Liver (tissue), 9 donors: Measurements from ENCODE around the gene CCNY. TPM values are rescaled to one million over a fixed set of nuclear protein-coding genes. Genes with fewer than 3 reads are reported as not detected.

Source experiments
- DNase-seq: peaks from one replicate; pipeline ENCODE4 v3.0.0-alpha.2; 2017; ENCODE audit warnings: low spot score
- H3K27ac ChIP-seq, 2 donors: one replicate each; pipeline ENCODE4 v1.7.0; 2013; ENCODE audit warnings: inconsistent platforms in 2 of 2, low read length in 2 of 2, control low read depth in 1 of 2, low read depth in 1 of 2, mild to moderate bottlenecking in 1 of 2
- H3K27me3 ChIP-seq, 4 donors: one replicate each; pipeline versions ENCODE4 v1.6.1 to v1.7.0; 2013; ENCODE audit warnings: low read length in 3 of 4, inconsistent platforms in 1 of 4, mild to moderate bottlenecking in 1 of 4, moderate library complexity in 1 of 4; ENCODE audit not compliant: control insufficient read depth in 4 of 4, insufficient read depth in 4 of 4
- H3K36me3 ChIP-seq, 4 donors: one replicate each; pipeline versions ENCODE4 v1.6.1 to v1.7.0; 2013; ENCODE audit warnings: low read length in 3 of 4, mild to moderate bottlenecking in 3 of 4, low read depth in 1 of 4, moderate library complexity in 1 of 4; ENCODE audit not compliant: control insufficient read depth in 4 of 4, insufficient read depth in 3 of 4
- H3K4me1 ChIP-seq, 4 donors: one replicate each; pipeline versions ENCODE4 v1.6.1 to v1.7.0; 2013; ENCODE audit warnings: low read length in 3 of 4, mild to moderate bottlenecking in 3 of 4, moderate library complexity in 1 of 4; ENCODE audit not compliant: control insufficient read depth in 4 of 4, insufficient read depth in 4 of 4
- H3K4me3 ChIP-seq, 3 donors: one replicate each; pipeline versions ENCODE4 v1.6.1 to v1.7.0; 2013; ENCODE audit warnings: low read length in 3 of 3, control low read depth in 1 of 3, low read depth in 1 of 3, mild to moderate bottlenecking in 1 of 3
- H3K9ac ChIP-seq, 2 donors: one replicate each; pipeline ENCODE4 v1.7.0; 2013; ENCODE audit warnings: low read length in 2 of 2, mild to moderate bottlenecking in 2 of 2, moderate library complexity in 2 of 2, control low read depth in 1 of 2, low read depth in 1 of 2
- H3K9me3 ChIP-seq, 4 donors: one replicate each; pipeline versions ENCODE4 v1.6.1 to v1.7.0; 2013; ENCODE audit warnings: low read length in 3 of 4; ENCODE audit not compliant: control insufficient read depth in 4 of 4
- ATF3 ChIP-seq: IDR thresholded peaks from 2 replicates; pipeline ENCODE4 v1.6.1; 2016; ENCODE audit warnings: antibody characterized with exemption
- EGR1 ChIP-seq, 2 donors: IDR thresholded peaks; 2 replicates each; pipeline ENCODE4 v1.6.1; 2016 to 2018; ENCODE audit warnings: antibody characterized with exemption in 2 of 2, low read depth in 2 of 2
- FOXA1 ChIP-seq: IDR thresholded peaks from 2 replicates; pipeline ENCODE4 v1.6.1; 2016; ENCODE audit warnings: antibody characterized with exemption
- GABPA ChIP-seq, 2 donors: IDR thresholded peaks in 1 of 2; conservative IDR thresholded peaks in 1 of 2; 2 replicates each; pipeline ENCODE4 v1.6.1; 2016; ENCODE audit warnings: antibody characterized with exemption in 2 of 2, mild to moderate bottlenecking in 1 of 2, moderate library complexity in 1 of 2
- HNF4A ChIP-seq, 2 donors: conservative IDR thresholded peaks; 2 replicates each; pipeline ENCODE4 v1.6.1; 2016; ENCODE audit warnings: antibody characterized with exemption in 2 of 2, mild to moderate bottlenecking in 2 of 2
- JUND ChIP-seq, 2 donors: IDR thresholded peaks; 2 replicates each; pipeline ENCODE4 v1.6.1; 2016; ENCODE audit warnings: antibody characterized with exemption in 2 of 2
- NR2F2 ChIP-seq: IDR thresholded peaks from 2 replicates; pipeline ENCODE4 v1.6.1; 2016; ENCODE audit warnings: antibody characterized with exemption
- REST ChIP-seq: IDR thresholded peaks from 2 replicates; pipeline ENCODE4 v1.6.1; 2016; ENCODE audit warnings: antibody characterized with exemption, mild to moderate bottlenecking
- TAF1 ChIP-seq: conservative IDR thresholded peaks from 2 replicates; pipeline ENCODE4 v1.6.1; 2016; ENCODE audit warnings: antibody characterized with exemption, mild to moderate bottlenecking
- YY1 ChIP-seq: IDR thresholded peaks from 2 replicates; pipeline ENCODE4 v1.6.1; 2016; ENCODE audit warnings: antibody characterized with exemption, mild to moderate bottlenecking
- ZBTB33 ChIP-seq: IDR thresholded peaks from 2 replicates; pipeline ENCODE4 v1.6.1; 2016; ENCODE audit warnings: antibody characterized with exemption
- WGBS: extraction: QIAGEN DNeasy Blood & Tissue Kit; methylation state at CpG from one replicate; pipeline ENCODE4 v1.1.7; 2013; 5-methylcytosine and 5-hydroxymethylcytosine counted together
- polyA plus RNA-seq, 2 donors: library from polyadenylated mRNA; stranded (reverse) in 1 of 2; unstranded in 1 of 2; fragments of 200-250 nt in 1 of 2; fragments of >200 nt in 1 of 2; fragmentation: Nextera tagmentation in 1 of 2; extraction: Ambion mirVana in 1 of 2; gene quantifications; one replicate each; pipeline versions ENCODE4 v1.2.1 to v1.2.3, GENCODE V29; 2013 to 2015
- total RNA-seq, 2 donors: library from RNA; depleted of rRNA; stranded (reverse); fragments of >200 nt; gene quantifications; one replicate each; pipeline ENCODE4 v1.2.3, GENCODE V29; 2014
- TF ChIP-seq, protein P1 (sequence below): fragments of 150-350 bp; IDR thresholded peaks from 2 replicates; pipeline ENCODE4 v1.5.1; 2017; ENCODE audit warnings: improper control_type of control experiment, low read depth, low read length; ENCODE audit not compliant: missing input control
- TF ChIP-seq, protein P2 (sequence below): IDR thresholded peaks from 2 replicates; pipeline ENCODE4 v1.6.1; 2016; ENCODE audit warnings: antibody characterized with exemption
- donor health status: healthy.
- donor health status: healthy.
- donor health status: healthy.
- donor health status: healthy.
- donor health status: healthy.

The CCNY gene
- total and polyA plus RNA-seq, 4 donors, result 17.6 to 38.4 (median 21.8) TPM

DNA sequence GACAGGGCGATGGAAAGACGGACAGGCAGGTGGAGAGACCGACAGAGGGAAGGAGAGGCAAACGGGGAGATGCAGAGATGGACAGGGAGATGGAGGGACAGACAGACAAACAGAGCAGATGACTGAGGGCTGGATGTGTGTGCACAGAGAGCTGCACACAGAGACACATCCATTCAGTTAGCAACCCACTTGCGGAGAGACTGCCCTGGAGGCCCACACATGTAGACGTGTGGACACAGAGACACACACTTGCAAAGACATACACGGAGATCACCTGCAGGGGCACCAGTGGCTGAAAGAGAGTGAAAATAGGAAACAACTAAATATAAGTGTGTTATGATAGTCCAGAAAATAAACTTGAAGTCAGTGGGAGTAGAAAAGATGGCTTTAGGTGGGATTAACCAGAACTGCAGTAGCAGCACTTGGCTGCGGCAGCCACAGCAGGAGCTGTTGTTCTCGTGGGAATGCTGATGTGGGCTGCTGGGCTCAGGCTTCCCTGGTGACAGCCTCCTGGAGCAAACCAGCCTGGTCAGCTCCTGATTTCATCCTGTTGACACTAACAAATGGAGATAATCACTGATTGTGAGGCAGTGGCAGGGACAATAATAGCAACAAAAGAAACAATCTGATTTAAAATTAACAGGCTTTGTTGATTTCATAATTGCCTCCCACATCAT, 134.1 kb downstream of the CCNY start:
- TF ChIP-seq GABPA (IDR thresholded peaks at IDR 0.05 in 1 of 2, conservative IDR thresholded peaks at IDR 0.05 in 1 of 2), result no peak
- TF ChIP-seq, protein P1, sequence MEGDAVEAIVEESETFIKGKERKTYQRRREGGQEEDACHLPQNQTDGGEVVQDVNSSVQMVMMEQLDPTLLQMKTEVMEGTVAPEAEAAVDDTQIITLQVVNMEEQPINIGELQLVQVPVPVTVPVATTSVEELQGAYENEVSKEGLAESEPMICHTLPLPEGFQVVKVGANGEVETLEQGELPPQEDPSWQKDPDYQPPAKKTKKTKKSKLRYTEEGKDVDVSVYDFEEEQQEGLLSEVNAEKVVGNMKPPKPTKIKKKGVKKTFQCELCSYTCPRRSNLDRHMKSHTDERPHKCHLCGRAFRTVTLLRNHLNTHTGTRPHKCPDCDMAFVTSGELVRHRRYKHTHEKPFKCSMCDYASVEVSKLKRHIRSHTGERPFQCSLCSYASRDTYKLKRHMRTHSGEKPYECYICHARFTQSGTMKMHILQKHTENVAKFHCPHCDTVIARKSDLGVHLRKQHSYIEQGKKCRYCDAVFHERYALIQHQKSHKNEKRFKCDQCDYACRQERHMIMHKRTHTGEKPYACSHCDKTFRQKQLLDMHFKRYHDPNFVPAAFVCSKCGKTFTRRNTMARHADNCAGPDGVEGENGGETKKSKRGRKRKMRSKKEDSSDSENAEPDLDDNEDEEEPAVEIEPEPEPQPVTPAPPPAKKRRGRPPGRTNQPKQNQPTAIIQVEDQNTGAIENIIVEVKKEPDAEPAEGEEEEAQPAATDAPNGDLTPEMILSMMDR, result no peak
- TF ChIP-seq, protein P2, sequence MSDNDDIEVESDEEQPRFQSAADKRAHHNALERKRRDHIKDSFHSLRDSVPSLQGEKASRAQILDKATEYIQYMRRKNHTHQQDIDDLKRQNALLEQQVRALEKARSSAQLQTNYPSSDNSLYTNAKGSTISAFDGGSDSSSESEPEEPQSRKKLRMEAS, result no peak
- no peak for TF ChIP-seq ATF3
- no peak for TF ChIP-seq EGR1 (IDR thresholded peaks at IDR 0.05; ENCODE audit: low read depth in 2 of 2)
- TF ChIP-seq TAF1, result no peak
- TF ChIP-seq ZBTB33, result no peak
- no peak for TF ChIP-seq YY1
- no peak for TF ChIP-seq FOXA1
- Histone ChIP-seq H3K4me1 (peaks cover 3 to 15% (median 10%) of the 10 kb centered on the region in 4 donors), H3K9me3 (no peaks in the 10 kb centered on the region), H3K9ac (no peak overlapping the region), H3K27ac (no peak overlapping the region), H3K36me3 (no peaks in the 10 kb centered on the region), H3K4me3 (no peak overlapping the region), H3K27me3 (no peaks in the 10 kb centered on the region)
- DNase-seq, result no peak
- WGBS, result 90% methylated on average over 9 of the region's 9 CpGs

DNA sequence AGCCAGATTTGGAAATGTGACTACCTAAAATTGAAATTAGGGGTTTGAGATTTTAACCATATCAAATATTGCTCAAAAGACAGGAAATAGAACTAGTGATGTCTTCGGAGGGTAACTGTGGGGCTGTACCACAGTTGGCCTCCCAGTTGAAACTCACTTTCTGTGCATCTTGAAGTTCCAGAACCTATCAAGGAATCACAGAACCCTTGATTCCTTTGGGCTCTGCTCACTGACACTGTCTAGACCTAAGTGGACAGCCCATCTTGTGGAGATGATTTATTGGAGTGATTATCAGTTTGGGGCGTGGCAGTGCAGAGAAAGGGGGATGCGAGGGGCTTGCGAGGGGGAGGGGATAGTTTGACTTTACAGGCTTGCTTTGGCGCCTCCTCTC, 134.6 kb downstream of the CCNY start:
- 91% methylated on average over 5 of the region's 5 CpGs for WGBS

More for the DNA sequence above, 134.6 kb downstream of the CCNY start:
- DNase-seq, result no peak
- peaks cover 3 to 11% (median 8%) of the 10 kb centered on the region in 4 donors for H3K4me1 ChIP-seq
- H3K36me3 ChIP-seq, result no peaks in the 10 kb centered on the region
- H3K9ac ChIP-seq, result no peak overlapping the region
- H3K4me3 ChIP-seq, result no peak overlapping the region
- no peaks in the 10 kb centered on the region for H3K9me3 ChIP-seq
- H3K27ac ChIP-seq, result no peak overlapping the region
- TF ChIP-seq GABPA (IDR thresholded peaks at IDR 0.05 in 1 of 2, conservative IDR thresholded peaks at IDR 0.05 in 1 of 2) (no peak), HNF4A (conservative IDR thresholded peaks at IDR 0.05) (no peak), NR2F2 (no peak), REST (no peak), YY1 (no peak), ZBTB33 (no peak), EGR1 (IDR thresholded peaks at IDR 0.05; ENCODE audit: low read depth in 2 of 2) (no peak), JUND (IDR thresholded peaks at IDR 0.05) (no peak)
- TF ChIP-seq, protein P2, result no peak
- TF ChIP-seq, protein P1, result no peak
- no peaks in the 10 kb centered on the region for H3K27me3 ChIP-seq
